HEK293 (cell line): Measurements from ENCODE around the gene PLXNA2.

Experiments
- CTCF ChIA-PET: fragments of 350-600 bp; formaldehyde crosslinking; extraction: SDS; loops from one replicate; lab custom pipeline; 2021; ENCODE audit warnings: antibody characterized with exemption; lab: Yijun Ruan, JAX
- POLR2A ChIA-PET: fragments of 300-600 bp; formaldehyde crosslinking; extraction: SDS; loops from one replicate; lab custom pipeline; 2020; ENCODE audit warnings: antibody characterized with exemption, inconsistent platforms; lab: Yijun Ruan, JAX
- H3K27ac ChIP-seq: fragments of 200-500 bp; sonication (Bioruptor generic); 2 replicates; pipeline ENCODE4 v1.5.1; 2014; ENCODE audit warnings: low read depth, low read length, control low read depth, inconsistent platforms; ENCODE audit errors: extremely low read depth
- H3K36me3 ChIP-seq, 2 experiments: fragments of 200-500 bp in 1 of 2; sonication (Bioruptor generic) in 1 of 2; 1 replicate in 1 of 2; 2 replicates in 1 of 2; pipeline ENCODE4 v1.5.1; 2014 to 2017; ENCODE audit warnings: inconsistent platforms in 2 of 2, low read length in 2 of 2; ENCODE audit not compliant: control insufficient read depth in 2 of 2, insufficient read depth in 1 of 2
- H3K4me1 ChIP-seq: fragments of 200-500 bp; sonication (Bioruptor generic); 2 replicates; pipeline ENCODE4 v1.5.1; 2014; ENCODE audit warnings: mild to moderate bottlenecking, low read length, inconsistent platforms; ENCODE audit not compliant: control insufficient read depth, insufficient read depth
- H3K4me3 ChIP-seq: 2 replicates; pipeline ENCODE4 v1.5.1; 2011; ENCODE audit warnings: low read depth, mild to moderate bottlenecking, control low read depth, low read length, moderate library complexity
- H3K9me3 ChIP-seq: fragments of 200-500 bp; sonication (Bioruptor generic); 2 replicates; pipeline ENCODE4 v1.5.1; 2014; ENCODE audit warnings: low read depth, low read length, inconsistent platforms; ENCODE audit not compliant: control insufficient read depth, insufficient read depth
- HOXD13 ChIP-seq: sonication (generic); formaldehyde crosslinking; IDR thresholded peaks from 2 replicates; pipeline ENCODE4 v1.8.0; 2022; ENCODE audit warnings: missing genetic modification reagents, borderline replicate concordance
- KLF17 ChIP-seq: fragments of 450-650 bp; formaldehyde crosslinking; IDR thresholded peaks from 2 replicates; pipeline ENCODE4 v1.5.1; 2016; ENCODE audit warnings: missing biosample characterization, missing genetic modification characterization
- KLF8 ChIP-seq: fragments of 450-650 bp; formaldehyde crosslinking; IDR thresholded peaks from 2 replicates; pipeline ENCODE4 v1.5.1; 2016; ENCODE audit warnings: missing biosample characterization, missing genetic modification characterization
- KLF9 ChIP-seq: fragments of 450-650 bp; formaldehyde crosslinking; IDR thresholded peaks from 2 replicates; pipeline ENCODE4 v1.5.1; 2016; ENCODE audit warnings: missing biosample characterization, missing genetic modification characterization, low read depth
- OVOL3 ChIP-seq: fragments of 450-650 bp; formaldehyde crosslinking; IDR thresholded peaks from 2 replicates; pipeline ENCODE4 v1.5.1; 2016; ENCODE audit warnings: missing biosample characterization, missing genetic modification characterization
- RBAK ChIP-seq: fragments of 450-650 bp; formaldehyde crosslinking; IDR thresholded peaks from 2 replicates; pipeline ENCODE4 v1.5.1; 2016; ENCODE audit warnings: missing biosample characterization, missing genetic modification characterization
- TSHZ1 ChIP-seq: fragments of 450-650 bp; formaldehyde crosslinking; IDR thresholded peaks from 2 replicates; pipeline ENCODE4 v1.5.1; 2016; ENCODE audit warnings: missing biosample characterization, missing genetic modification characterization, borderline replicate concordance
- ZFP41 ChIP-seq: fragments of 450-650 bp; formaldehyde crosslinking; IDR thresholded peaks from 2 replicates; pipeline ENCODE4 v1.5.1; 2016; ENCODE audit warnings: missing biosample characterization, missing genetic modification characterization, borderline replicate concordance
- ZIC2 ChIP-seq: fragments of 450-650 bp; formaldehyde crosslinking; IDR thresholded peaks from 2 replicates; pipeline ENCODE4 v1.5.1; 2016; ENCODE audit warnings: missing biosample characterization, missing genetic modification characterization
- ZNF132 ChIP-seq: fragments of 450-650 bp; formaldehyde crosslinking; IDR thresholded peaks from 2 replicates; pipeline ENCODE4 v1.5.1; 2017; ENCODE audit warnings: missing biosample characterization, missing genetic modification characterization, borderline replicate concordance
- ZNF140 ChIP-seq: fragments of 450-650 bp; formaldehyde crosslinking; IDR thresholded peaks from 2 replicates; pipeline ENCODE4 v1.5.1; 2016; ENCODE audit warnings: missing biosample characterization, missing genetic modification characterization
- ZNF184 ChIP-seq: fragments of 450-650 bp; IDR thresholded peaks from 2 replicates; pipeline ENCODE4 v1.5.1; 2018; ENCODE audit warnings: missing biosample characterization, mild to moderate bottlenecking, missing genetic modification characterization
- ZNF24 ChIP-seq: fragments of 450-650 bp; formaldehyde crosslinking; IDR thresholded peaks from 2 replicates; pipeline ENCODE4 v1.5.1; 2016; ENCODE audit warnings: missing biosample characterization, missing genetic modification characterization
- ZNF426 ChIP-seq: fragments of 450-650 bp; formaldehyde crosslinking; IDR thresholded peaks from 2 replicates; pipeline ENCODE4 v1.5.1; 2017; ENCODE audit warnings: missing biosample characterization, missing genetic modification characterization, mild to moderate bottlenecking, inconsistent platforms, moderate library complexity
- ZNF433 ChIP-seq: fragments of 450-650 bp; formaldehyde crosslinking; IDR thresholded peaks from 2 replicates; pipeline ENCODE4 v1.5.1; 2016; ENCODE audit warnings: missing biosample characterization, missing genetic modification characterization, low read depth
- ZNF558 ChIP-seq: fragments of 450-650 bp; formaldehyde crosslinking; IDR thresholded peaks from 2 replicates; pipeline ENCODE4 v1.5.1; 2016; ENCODE audit warnings: missing biosample characterization, missing genetic modification characterization
- ZNF596 ChIP-seq: fragments of 450-650 bp; IDR thresholded peaks from 2 replicates; pipeline ENCODE4 v1.5.0; 2018; ENCODE audit warnings: missing biosample characterization, mild to moderate bottlenecking, missing genetic modification characterization, moderate library complexity
- ZNF658 ChIP-seq: fragments of 450-650 bp; formaldehyde crosslinking; IDR thresholded peaks from 2 replicates; pipeline ENCODE4; 2016; ENCODE audit warnings: missing biosample characterization, missing genetic modification characterization
- ZNF677 ChIP-seq: fragments of 450-650 bp; IDR thresholded peaks from 2 replicates; pipeline ENCODE4 v1.5.0; 2018; ENCODE audit warnings: missing biosample characterization, mild to moderate bottlenecking, missing genetic modification characterization, moderate library complexity
- ZNF747 ChIP-seq: fragments of 450-650 bp; formaldehyde crosslinking; IDR thresholded peaks from 2 replicates; pipeline ENCODE4 v1.5.1; 2016; ENCODE audit warnings: missing biosample characterization, missing genetic modification characterization
- TF ChIP-seq, protein P1 (sequence below): fragments of 450-650 bp; formaldehyde crosslinking; IDR thresholded peaks from 2 replicates; pipeline ENCODE4 v1.5.1; 2016; ENCODE audit warnings: missing biosample characterization, missing genetic modification characterization
- TF ChIP-seq, protein P2 (sequence below): fragments of 450-650 bp; formaldehyde crosslinking; IDR thresholded peaks from 2 replicates; pipeline ENCODE4 v1.5.1; 2017; ENCODE audit warnings: missing biosample characterization, missing genetic modification characterization

The PLXNA2 gene

DNA sequence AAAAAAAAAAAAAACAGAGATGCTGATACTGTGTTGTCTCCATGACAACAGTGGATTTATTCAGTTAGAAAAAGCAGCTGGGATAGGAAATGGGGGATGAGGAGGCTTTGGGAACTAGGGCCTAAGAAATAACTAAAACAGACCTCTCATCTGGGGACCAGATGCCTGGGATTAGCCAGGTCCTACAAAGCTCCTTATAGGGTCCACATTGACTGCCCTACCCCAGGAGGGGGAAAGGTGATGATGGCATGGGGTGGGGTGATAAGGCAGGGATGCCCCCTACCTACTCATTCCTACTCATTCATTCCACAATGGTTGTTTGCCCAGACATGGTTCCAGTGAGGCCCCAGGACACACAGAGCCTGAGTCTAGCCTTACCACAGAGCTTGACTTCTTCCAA, 131.2 kb downstream of the PLXNA2 start:
- Histone ChIP-seq H3K36me3 (no peaks in the 10 kb centered on the region), H3K9me3 (no peaks in the 10 kb centered on the region), H3K4me3 (no peak overlapping the region), H3K27ac (no peak overlapping the region), H3K4me1 (no peaks in the 10 kb centered on the region)
- CTCF ChIA-PET = interaction anchor here (0.8 to 7.6 kb wide), 5 partner anchors 15 to 125 kb away, joined by 3 to 46 read pairs (median 3); no protein-coding TSS in a partner anchor
- POLR2A ChIA-PET = interaction anchor here (0.7 kb wide), 1 partner anchor 255 kb away, joined by 8 read pairs; no protein-coding TSS in a partner anchor
- TF ChIP-seq ZFP41 (tag by site-specific recombination) = no peak
- no peak for TF ChIP-seq ZNF596 (tag by site-specific recombination)
- TF ChIP-seq RBAK (tag by site-specific recombination) = no peak
- no peak for TF ChIP-seq ZNF658 (tag by site-specific recombination)
- no peak for TF ChIP-seq TSHZ1
- no peak for TF ChIP-seq HOXD13
- TF ChIP-seq ZNF747 (tag by site-specific recombination) = no peak
- no peak for TF ChIP-seq ZNF433 (tag by site-specific recombination)
- no peak for TF ChIP-seq ZNF24 (tag by site-specific recombination)
- TF ChIP-seq KLF17 (tag by site-specific recombination) = no peak
- TF ChIP-seq, protein P1, sequence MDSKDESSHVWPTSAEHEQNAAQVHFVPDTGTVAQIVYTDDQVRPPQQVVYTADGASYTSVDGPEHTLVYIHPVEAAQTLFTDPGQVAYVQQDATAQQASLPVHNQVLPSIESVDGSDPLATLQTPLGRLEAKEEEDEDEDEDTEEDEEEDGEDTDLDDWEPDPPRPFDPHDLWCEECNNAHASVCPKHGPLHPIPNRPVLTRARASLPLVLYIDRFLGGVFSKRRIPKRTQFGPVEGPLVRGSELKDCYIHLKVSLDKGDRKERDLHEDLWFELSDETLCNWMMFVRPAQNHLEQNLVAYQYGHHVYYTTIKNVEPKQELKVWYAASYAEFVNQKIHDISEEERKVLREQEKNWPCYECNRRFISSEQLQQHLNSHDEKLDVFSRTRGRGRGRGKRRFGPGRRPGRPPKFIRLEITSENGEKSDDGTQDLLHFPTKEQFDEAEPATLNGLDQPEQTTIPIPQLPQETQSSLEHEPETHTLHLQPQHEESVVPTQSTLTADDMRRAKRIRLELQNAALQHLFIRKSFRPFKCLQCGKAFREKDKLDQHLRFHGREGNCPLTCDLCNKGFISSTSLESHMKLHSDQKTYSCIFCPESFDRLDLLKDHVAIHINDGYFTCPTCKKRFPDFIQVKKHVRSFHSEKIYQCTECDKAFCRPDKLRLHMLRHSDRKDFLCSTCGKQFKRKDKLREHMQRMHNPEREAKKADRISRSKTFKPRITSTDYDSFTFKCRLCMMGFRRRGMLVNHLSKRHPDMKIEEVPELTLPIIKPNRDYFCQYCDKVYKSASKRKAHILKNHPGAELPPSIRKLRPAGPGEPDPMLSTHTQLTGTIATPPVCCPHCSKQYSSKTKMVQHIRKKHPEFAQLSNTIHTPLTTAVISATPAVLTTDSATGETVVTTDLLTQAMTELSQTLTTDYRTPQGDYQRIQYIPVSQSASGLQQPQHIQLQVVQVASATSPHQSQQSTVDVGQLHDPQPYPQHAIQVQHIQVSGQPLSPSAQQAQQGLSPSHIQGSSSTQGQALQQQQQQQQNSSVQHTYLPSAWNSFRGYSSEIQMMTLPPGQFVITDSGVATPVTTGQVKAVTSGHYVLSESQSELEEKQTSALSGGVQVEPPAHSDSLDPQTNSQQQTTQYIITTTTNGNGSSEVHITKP (tag by site-specific recombination) = no peak
- no peak for TF ChIP-seq ZNF132 (tag by site-specific recombination)
- TF ChIP-seq, protein P2, sequence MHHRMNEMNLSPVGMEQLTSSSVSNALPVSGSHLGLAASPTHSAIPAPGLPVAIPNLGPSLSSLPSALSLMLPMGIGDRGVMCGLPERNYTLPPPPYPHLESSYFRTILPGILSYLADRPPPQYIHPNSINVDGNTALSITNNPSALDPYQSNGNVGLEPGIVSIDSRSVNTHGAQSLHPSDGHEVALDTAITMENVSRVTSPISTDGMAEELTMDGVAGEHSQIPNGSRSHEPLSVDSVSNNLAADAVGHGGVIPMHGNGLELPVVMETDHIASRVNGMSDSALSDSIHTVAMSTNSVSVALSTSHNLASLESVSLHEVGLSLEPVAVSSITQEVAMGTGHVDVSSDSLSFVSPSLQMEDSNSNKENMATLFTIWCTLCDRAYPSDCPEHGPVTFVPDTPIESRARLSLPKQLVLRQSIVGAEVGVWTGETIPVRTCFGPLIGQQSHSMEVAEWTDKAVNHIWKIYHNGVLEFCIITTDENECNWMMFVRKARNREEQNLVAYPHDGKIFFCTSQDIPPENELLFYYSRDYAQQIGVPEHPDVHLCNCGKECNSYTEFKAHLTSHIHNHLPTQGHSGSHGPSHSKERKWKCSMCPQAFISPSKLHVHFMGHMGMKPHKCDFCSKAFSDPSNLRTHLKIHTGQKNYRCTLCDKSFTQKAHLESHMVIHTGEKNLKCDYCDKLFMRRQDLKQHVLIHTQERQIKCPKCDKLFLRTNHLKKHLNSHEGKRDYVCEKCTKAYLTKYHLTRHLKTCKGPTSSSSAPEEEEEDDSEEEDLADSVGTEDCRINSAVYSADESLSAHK (tag by site-specific recombination) = no peak
- TF ChIP-seq ZNF426 (tag by site-specific recombination) = no peak

GRCh38 chr1:208112401-208112800, 131.8 kb downstream of the PLXNA2 start:
- Histone ChIP-seq H3K4me3 (no peak overlapping the region), H3K9me3 (no peaks in the 10 kb centered on the region), H3K36me3 (no peaks in the 10 kb centered on the region), H3K4me1 (no peaks in the 10 kb centered on the region), H3K27ac (no peak overlapping the region)
- ChIA-PET CTCF (interaction anchor here (0.8 to 7.6 kb wide), 4 partner anchors 18 to 126 kb away, joined by 3 to 46 read pairs (median 6); no protein-coding TSS in a partner anchor), POLR2A (no interaction called here)
- TF ChIP-seq ZNF747 (tag by site-specific recombination) (no peak), OVOL3 (tag by site-specific recombination) (no peak), KLF9 (tag by site-specific recombination) (no peak), KLF8 (tag by site-specific recombination) (no peak), ZIC2 (no peak), ZNF184 (tag by site-specific recombination) (no peak), ZNF426 (tag by site-specific recombination) (no peak), ZNF558 (tag by site-specific recombination) (no peak), ZNF677 (tag by site-specific recombination) (no peak), ZNF140 (tag by site-specific recombination) (no peak)
